ENCODE data around the gene DPM2.

The DPM2 gene

GRCh38 chr9:127919253-127919815, 18.3 kb downstream of the DPM2 start:
- TF ChIP-seq CTCF (IDR thresholded peaks at IDR 0.05; ENCODE audit: low read depth, low read length): no peak

GRCh38 chr9:127918183-127919107, 19.2 kb downstream of the DPM2 start:
- no peak overlapping the region for H3K4me3 ChIP-seq (ENCODE audit: low read depth, low read length)
- TF ChIP-seq CTCF (IDR thresholded peaks at IDR 0.05; ENCODE audit: low read depth, low read length): peak; percentile 7; the same call in 1 of the 2 replicates

More at GRCh38 chr9:127919253-127919815, 18.3 kb downstream of the DPM2 start:
- H3K4me3 ChIP-seq (ENCODE audit: low read depth, low read length): no peak overlapping the region

- H3K4me3 ChIP-seq (ENCODE audit: low read depth, low read length): no peak overlapping the region
- TF ChIP-seq CTCF (IDR thresholded peaks at IDR 0.05; ENCODE audit: low read depth, low read length): no peak
Measured at GRCh38 chr9:127917603-127918002, 20.1 kb downstream of the DPM2 start.

- peak within 1 kb of the TSS; percentile 75 for H3K4me3 ChIP-seq (ENCODE audit: low read depth, low read length)
- TF ChIP-seq CTCF (IDR thresholded peaks at IDR 0.05; ENCODE audit: low read depth, low read length): no peak
Measured at GRCh38 chr9:127916720-127917581, 20.7 kb downstream of the DPM2 start, which contains the start of gene ST6GALNAC4. Gene ST6GALNAC4 (minus strand): TSS chr9:127917041. CDS start chr9:127916419, 622 bp downstream.

- TF ChIP-seq CTCF (IDR thresholded peaks at IDR 0.05; ENCODE audit: low read depth, low read length): no peak
- H3K4me3 ChIP-seq (ENCODE audit: low read depth, low read length): peak overlapping the region; percentile 75
Measured at GRCh38 chr9:127915801-127916719, 21.6 kb downstream of the DPM2 start.

- TF ChIP-seq CTCF (IDR thresholded peaks at IDR 0.05; ENCODE audit: low read depth, low read length): no peak
- no peak overlapping the region for H3K4me3 ChIP-seq (ENCODE audit: low read depth, low read length)
Measured at GRCh38 chr9:127915325-127915752, 22.3 kb downstream of the DPM2 start.
